Measurements from ENCODE around the gene MN1.

The MN1 gene

GRCh38 chr22:27782088-27782487 lies 19.5 kb downstream of the MN1 start:
- DNase-seq: no peak

- DNase-seq: no peak
These were observed 21.4 kb downstream of the MN1 start for GRCh38 chr22:27780161-27780575.

- DNase-seq: no peak
These were observed 21.9 kb downstream of the MN1 start for GRCh38 chr22:27779643-27780042.

GRCh38 chr22:27778294-27779090 lies 23.1 kb downstream of the MN1 start:
- DNase-seq: no peak

GRCh38 chr22:27777128-27777527 lies 24.4 kb downstream of the MN1 start:
- no peak for DNase-seq

- DNase-seq: no peak
These were observed 25.0 kb downstream of the MN1 start for GRCh38 chr22:27776650-27776958.

- no peak for DNase-seq
These were observed 25.6 kb downstream of the MN1 start for GRCh38 chr22:27775758-27776649.

GRCh38 chr22:27775087-27775698 lies 26.4 kb downstream of the MN1 start:
- DNase-seq: no peak

GRCh38 chr22:27774200-27774599 lies 27.4 kb downstream of the MN1 start:
- no peak for DNase-seq

GRCh38 chr22:27772984-27773498 lies 28.5 kb downstream of the MN1 start:
- DNase-seq: no peak

GRCh38 chr22:27772081-27772983 lies 29.2 kb downstream of the MN1 start:
- DNase-seq: no peak

- no peak for DNase-seq
These were observed 29.9 kb downstream of the MN1 start for GRCh38 chr22:27771637-27772036.

GRCh38 chr22:27769012-27769411 lies 32.5 kb downstream of the MN1 start:
- no peak for DNase-seq

- DNase-seq: no peak
These were observed 33.4 kb downstream of the MN1 start for GRCh38 chr22:27768027-27768653.

GRCh38 chr22:27766679-27767078 lies 34.9 kb downstream of the MN1 start:
- DNase-seq: no peak

- no peak for DNase-seq
These were observed 35.8 kb downstream of the MN1 start for GRCh38 chr22:27765706-27766291.

GRCh38 chr22:27764722-27765236 lies 36.8 kb downstream of the MN1 start:
- DNase-seq: no peak

GRCh38 chr22:27761665-27762064 lies 39.9 kb downstream of the MN1 start:
- DNase-seq: no peak

GRCh38 chr22:27761000-27761399 lies 40.6 kb downstream of the MN1 start:
- no peak for DNase-seq

GRCh38 chr22:27760474-27760873 lies 41.1 kb downstream of the MN1 start:
- DNase-seq: no peak

GRCh38 chr22:27757928-27758525 lies 43.5 kb downstream of the MN1 start:
- DNase-seq: no peak

Measured in CD4-positive, alpha-beta T cell treated with Interleukin-17A for 4 hours (primary cell).